H9 (cell line): ENCODE data around the gene ADGRL3. TPM values are rescaled to one million over a fixed set of nuclear protein-coding genes. Genes with fewer than 3 reads are reported as not detected.

Experiments
- DNase-seq: peaks from one replicate; pipeline ENCODE4 v3.0.0-alpha.2; 2017
- H2AFZ ChIP-seq: one replicate; pipeline ENCODE4 v1.6.1; 2013; ENCODE audit warnings: mild to moderate bottlenecking, low read length, control low read depth, moderate library complexity
- H2AK5ac ChIP-seq: 2 replicates; pipeline ENCODE4 v1.6.1; 2013; ENCODE audit warnings: low read length, control low read depth, mixed read lengths; ENCODE audit not compliant: insufficient read length
- H2BK120ac ChIP-seq: one replicate; pipeline ENCODE4 v1.6.1; 2013; ENCODE audit warnings: low read depth, mild to moderate bottlenecking, low read length, control low read depth, inconsistent platforms; ENCODE audit not compliant: poor library complexity, severe bottlenecking
- H2BK12ac ChIP-seq: 2 replicates; pipeline ENCODE4 v1.6.1; 2013; ENCODE audit warnings: low read length, control low read depth, mixed read lengths, low read depth; ENCODE audit not compliant: insufficient read length
- H2BK15ac ChIP-seq: 2 replicates; pipeline ENCODE4 v1.6.1; 2013; ENCODE audit warnings: low read depth, low read length, control low read depth
- H2BK20ac ChIP-seq: one replicate; pipeline ENCODE4 v1.6.1; 2013; ENCODE audit warnings: low read depth, mild to moderate bottlenecking, low read length, control low read depth, inconsistent platforms; ENCODE audit not compliant: poor library complexity, severe bottlenecking
- H2BK5ac ChIP-seq: 2 replicates; pipeline ENCODE4 v1.6.1; 2013; ENCODE audit warnings: low read length, control low read depth, mixed read lengths; ENCODE audit not compliant: insufficient read length
- H3K14ac ChIP-seq: 2 replicates; pipeline ENCODE4 v1.6.1; 2013; ENCODE audit warnings: low read length, control low read depth; ENCODE audit not compliant: insufficient read depth
- H3K18ac ChIP-seq: 2 replicates; pipeline ENCODE4 v1.6.1; 2013; ENCODE audit warnings: low read depth, mild to moderate bottlenecking, mixed read lengths, low read length, control low read depth; ENCODE audit not compliant: insufficient read length
- H3K23ac ChIP-seq: 2 replicates; pipeline ENCODE4 v1.6.1; 2013; ENCODE audit warnings: low read length, control low read depth, mixed read lengths, low read depth; ENCODE audit not compliant: insufficient read length
- H3K23me2 ChIP-seq: 2 replicates; pipeline ENCODE4 v1.6.1; 2013; ENCODE audit warnings: low read depth, mild to moderate bottlenecking, mixed read lengths, low read length, control low read depth; ENCODE audit not compliant: insufficient read length, poor library complexity, severe bottlenecking
- H3K27ac ChIP-seq: 2 replicates; pipeline ENCODE4 v1.5.1; 2013; ENCODE audit warnings: low read length, control low read depth, mixed read lengths, low read depth; ENCODE audit not compliant: insufficient read length
- H3K27me3 ChIP-seq: 2 replicates; pipeline ENCODE4 v1.6.1; 2013; ENCODE audit warnings: low read length, control low read depth, inconsistent platforms; ENCODE audit not compliant: insufficient read depth
- H3K4ac ChIP-seq: 2 replicates; pipeline ENCODE4 v1.6.1; 2013; ENCODE audit warnings: low read depth, mild to moderate bottlenecking, control low read depth, inconsistent platforms, low read length, moderate library complexity
- H3K4me1 ChIP-seq: 2 replicates; pipeline ENCODE4 v1.6.1; 2013; ENCODE audit warnings: low read length, control low read depth, inconsistent platforms; ENCODE audit not compliant: insufficient read depth
- H3K4me2 ChIP-seq: 2 replicates; pipeline ENCODE4 v1.6.1; 2013; ENCODE audit warnings: low read length, control low read depth, mixed read lengths; ENCODE audit not compliant: insufficient read length, insufficient read depth
- H3K56ac ChIP-seq: 2 replicates; pipeline ENCODE4 v1.6.1; 2013; ENCODE audit warnings: low read depth, mild to moderate bottlenecking, mixed read lengths, low read length, control low read depth; ENCODE audit not compliant: insufficient read length
- H3K79me1 ChIP-seq: 2 replicates; pipeline ENCODE4 v1.6.1; 2013; ENCODE audit warnings: low read depth, mild to moderate bottlenecking, moderate library complexity, low read length, control low read depth, inconsistent platforms; ENCODE audit not compliant: insufficient read depth, poor library complexity, severe bottlenecking
- H3K79me2 ChIP-seq: 2 replicates; pipeline ENCODE4 v1.6.1; 2013; ENCODE audit warnings: low read length, control low read depth, inconsistent platforms; ENCODE audit not compliant: insufficient read depth
- H3K9ac ChIP-seq: 2 replicates; pipeline ENCODE4 v1.6.1; 2013; ENCODE audit warnings: low read length, control low read depth, mixed read lengths; ENCODE audit not compliant: insufficient read length; ENCODE audit errors: extremely low read depth
- H3K9me3 ChIP-seq: one replicate; pipeline ENCODE4 v1.6.1; 2013; ENCODE audit warnings: low read depth, low read length, inconsistent platforms; ENCODE audit not compliant: control insufficient read depth
- H3T11ph ChIP-seq: one replicate; pipeline ENCODE4 v1.6.1; 2013; ENCODE audit warnings: mild to moderate bottlenecking, low read length, control low read depth, inconsistent platforms
- H4K20me1 ChIP-seq: one replicate; pipeline ENCODE4 v1.6.1; 2013; ENCODE audit not compliant: control insufficient read depth, insufficient read length, insufficient read depth
- H4K5ac ChIP-seq: 2 replicates; pipeline ENCODE4 v1.6.1; 2013; ENCODE audit warnings: low read depth, mild to moderate bottlenecking, mixed read lengths, low read length, control low read depth; ENCODE audit not compliant: insufficient read length
- H4K8ac ChIP-seq: replicated peaks from 2 replicates; pipeline ENCODE4 v1.6.1; 2013; ENCODE audit warnings: low read length, control low read depth, mixed read lengths, low read depth; ENCODE audit not compliant: insufficient read length
- H4K91ac ChIP-seq: 2 replicates; pipeline ENCODE4 v1.6.1; 2013; ENCODE audit warnings: low read depth, mild to moderate bottlenecking, moderate library complexity, mixed read lengths, low read length, control low read depth; ENCODE audit not compliant: insufficient read length
- H3K27ac Mint-ChIP-seq, 3 experiments: 2 replicates in 2 of 3; 3 replicates in 1 of 3; pipeline ENCODE4 v1.8.0; 2020 to 2021; ENCODE audit warnings: mixed read lengths in 3 of 3, mild to moderate bottlenecking in 1 of 3, moderate library complexity in 1 of 3
- H3K27me3 Mint-ChIP-seq: 2 replicates; pipeline ENCODE4 v1.8.0; 2021; ENCODE audit warnings: low read depth, mild to moderate bottlenecking, moderate library complexity, mixed read lengths
- H3K36me3 Mint-ChIP-seq, 3 experiments: 2 replicates in 2 of 3; 3 replicates in 1 of 3; pipeline ENCODE4 v1.8.0; 2020 to 2021; ENCODE audit warnings: low read depth in 3 of 3, mixed read lengths in 3 of 3; ENCODE audit not compliant: insufficient read depth in 1 of 3
- H3K4me1 Mint-ChIP-seq, 2 experiments: 2 replicates each; pipeline ENCODE4 v1.8.0; 2020; ENCODE audit warnings: mixed read lengths in 2 of 2
- H3K4me3 Mint-ChIP-seq, 2 experiments: 2 replicates in 1 of 2; 3 replicates in 1 of 2; pipeline ENCODE4 v1.8.0; 2020 to 2021; ENCODE audit warnings: mild to moderate bottlenecking in 2 of 2, mixed read lengths in 2 of 2, moderate library complexity in 1 of 2
- H3K9me3 Mint-ChIP-seq, 2 experiments: 2 replicates in 1 of 2; 3 replicates in 1 of 2; pipeline ENCODE4 v1.8.0; 2020; ENCODE audit warnings: mild to moderate bottlenecking in 2 of 2, mixed read lengths in 2 of 2, moderate library complexity in 1 of 2
- CTCF ChIP-seq: fragments of 200-600 bp; sonication (generic); conservative IDR thresholded peaks from 3 replicates; pipeline ENCODE4 v1.8.0; 2021; ENCODE audit warnings: antibody characterized with exemption, mild to moderate bottlenecking
- total RNA-seq: library from RNA; stranded (reverse); gene quantifications from 2 replicates; pipeline ENCODE4 v1.2.1, GENCODE V29; 2021

Gene ADGRL3
- total RNA-seq, 1 experiment from 2014 or later, result 5.9 TPM

- Histone ChIP-seq H3K4me1 (no peaks in the 10 kb centered on the region), H3K79me2 (no peaks in the 10 kb centered on the region), H2BK12ac (no peak overlapping the region), H4K5ac (no peak overlapping the region), H3K9ac (no peak overlapping the region), H2AK5ac (no peak overlapping the region), H3K9me3 (no peaks in the 10 kb centered on the region), H2BK15ac (no peak overlapping the region), H3K4ac (no peak overlapping the region), H2BK20ac (no peak overlapping the region), H3K23me2 (no peaks in the 10 kb centered on the region), H3K14ac (no peak overlapping the region), H3K79me1 (no peaks in the 10 kb centered on the region), H3K23ac (no peak overlapping the region), H3K4me2 (no peak overlapping the region), H3K27ac (no peak overlapping the region), H2AFZ (no peak overlapping the region), H2BK120ac (no peak overlapping the region), H3K27me3 (no peaks in the 10 kb centered on the region), H4K8ac (no peak overlapping the region), H4K20me1 (no peaks in the 10 kb centered on the region), H2BK5ac (no peak overlapping the region), H3K18ac (no peak overlapping the region), H3T11ph (no peak overlapping the region), H4K91ac (no peak overlapping the region), H3K56ac (no peak overlapping the region)
- no peak for DNase-seq
- no peak for TF ChIP-seq CTCF
- Mint-ChIP-seq H3K4me3 (no peak overlapping the region), H3K27ac (no peak overlapping the region), H3K36me3 (peaks cover 0 to 3% (median 0%) of the 10 kb centered on the region in 3 experiments; a peak in 1 of 7 replicates), H3K9me3 (no peaks in the 10 kb centered on the region), H3K27me3 (no peaks in the 10 kb centered on the region), H3K4me1 (peaks cover 5 to 9% of the 10 kb centered on the region in 2 experiments)
Measured at GRCh38 chr4:61877266-61877665, 677.1 kb downstream of the ADGRL3 start.
